Measurements from ENCODE around the gene EYA3.

The EYA3 gene

DNA sequence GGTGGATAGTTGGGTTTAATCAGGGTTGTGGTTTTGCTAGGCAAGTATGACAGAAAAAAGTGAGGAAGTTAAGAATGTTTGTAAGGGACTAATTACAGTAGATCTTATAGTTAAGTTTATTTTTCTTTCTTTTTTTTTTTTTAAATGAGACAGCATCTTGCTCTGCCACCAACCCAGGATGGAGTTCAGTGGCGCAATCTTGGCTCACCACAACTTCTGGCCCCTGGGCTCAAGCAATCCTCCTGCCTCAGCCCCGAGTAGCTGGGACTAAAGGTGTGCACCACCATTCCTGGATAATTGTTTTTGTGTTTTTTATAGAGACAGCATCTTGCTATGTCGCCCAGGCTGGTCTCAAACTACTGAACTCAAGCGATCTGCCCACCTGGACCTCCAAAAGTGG lies 41.7 kb downstream of the EYA3 start:
- H4K5ac ChIP-seq (ENCODE audit: low read length), result no peak overlapping the region
- no peaks in the 10 kb centered on the region for H3K79me1 ChIP-seq (ENCODE audit: low read length)
- no peak overlapping the region for H3K4me2 ChIP-seq (ENCODE audit: low read length)
- no peak overlapping the region for H2AK5ac ChIP-seq (ENCODE audit: low read length)
- no peak overlapping the region for H3K27ac ChIP-seq (ENCODE audit: low read depth, low read length)
- no peaks in the 10 kb centered on the region for H3K36me3 ChIP-seq (ENCODE audit: control insufficient read depth, insufficient read depth, low read length)
- no peak overlapping the region for H4K8ac ChIP-seq (ENCODE audit: low read depth, low read length)
- H2BK5ac ChIP-seq (ENCODE audit: low read length), result no peak overlapping the region
- no peak overlapping the region for H3K18ac ChIP-seq (ENCODE audit: low read length)
- no peak overlapping the region for H2BK120ac ChIP-seq (ENCODE audit: low read depth, low read length)
- H3K56ac ChIP-seq (ENCODE audit: low read length), result no peak overlapping the region
- no peak overlapping the region for H2BK15ac ChIP-seq (replicated peaks; ENCODE audit: low read depth)
- H3K79me2 ChIP-seq (ENCODE audit: control insufficient read depth, insufficient read depth, low read length), result no peaks in the 10 kb centered on the region
- H3K4ac ChIP-seq (ENCODE audit: low read depth, low read length), result no peak overlapping the region
- H3K27me3 ChIP-seq (ENCODE audit: insufficient read depth, low read length, poor library complexity), result no peaks in the 10 kb centered on the region
- H3K4me3 ChIP-seq (ENCODE audit: low read length), result no peak overlapping the region
- no CpG with 5 or more reads among the region's 4 CpGs for WGBS (ENCODE audit: extremely low coverage, insufficient coverage, low lambda C conversion rate)
- no peak overlapping the region for H3K9ac ChIP-seq (ENCODE audit: low read length)
- H3K23ac ChIP-seq (ENCODE audit: low read length), result no peak overlapping the region
- DNase-seq, result no peak
- no peaks in the 10 kb centered on the region for H3K4me1 ChIP-seq (ENCODE audit: control insufficient read depth, low read depth, low read length)

DNA sequence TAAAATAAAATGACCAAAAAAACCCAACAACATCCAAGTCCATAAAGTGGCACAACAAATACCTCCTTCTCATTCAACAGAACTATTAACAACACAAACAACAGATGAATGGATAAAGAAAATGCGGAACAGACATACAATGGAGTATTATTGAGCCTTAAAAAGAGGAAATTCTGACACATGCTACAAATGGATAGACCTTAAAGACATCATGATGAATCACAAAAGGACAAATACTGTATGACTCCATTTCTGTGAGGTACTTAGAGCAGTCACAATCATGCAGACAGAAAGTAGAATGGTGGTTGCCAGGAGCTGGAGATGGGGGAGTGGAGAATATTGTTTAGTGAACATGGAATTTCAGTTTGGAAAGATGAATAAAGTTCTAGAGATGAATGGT lies 42.6 kb downstream of the EYA3 start:
- Histone ChIP-seq H3K79me1 (ENCODE audit: low read length) (no peaks in the 10 kb centered on the region), H3K4ac (ENCODE audit: low read depth, low read length) (no peak overlapping the region), H3K36me3 (ENCODE audit: control insufficient read depth, insufficient read depth, low read length) (no peaks in the 10 kb centered on the region), H2BK120ac (ENCODE audit: low read depth, low read length) (no peak overlapping the region), H3K27ac (ENCODE audit: low read depth, low read length) (no peak overlapping the region), H3K4me3 (ENCODE audit: low read length) (no peak overlapping the region), H4K5ac (ENCODE audit: low read length) (no peak overlapping the region), H3K4me2 (ENCODE audit: low read length) (no peak overlapping the region), H3K79me2 (ENCODE audit: control insufficient read depth, insufficient read depth, low read length) (no peaks in the 10 kb centered on the region), H3K9ac (ENCODE audit: low read length) (no peak overlapping the region), H3K18ac (ENCODE audit: low read length) (no peak overlapping the region), H3K23ac (ENCODE audit: low read length) (no peak overlapping the region), H3K56ac (ENCODE audit: low read length) (no peak overlapping the region), H2BK5ac (ENCODE audit: low read length) (no peak overlapping the region), H3K27me3 (ENCODE audit: insufficient read depth, low read length, poor library complexity) (no peaks in the 10 kb centered on the region), H2AK5ac (ENCODE audit: low read length) (no peak overlapping the region), H3K4me1 (ENCODE audit: control insufficient read depth, low read depth, low read length) (no peaks in the 10 kb centered on the region), H4K8ac (ENCODE audit: low read depth, low read length) (no peak overlapping the region), H2BK15ac (replicated peaks; ENCODE audit: low read depth) (no peak overlapping the region)
- WGBS (ENCODE audit: extremely low coverage, insufficient coverage, low lambda C conversion rate), result no CpG with 5 or more reads among the region's 1 CpG
- no peak for DNase-seq

DNA sequence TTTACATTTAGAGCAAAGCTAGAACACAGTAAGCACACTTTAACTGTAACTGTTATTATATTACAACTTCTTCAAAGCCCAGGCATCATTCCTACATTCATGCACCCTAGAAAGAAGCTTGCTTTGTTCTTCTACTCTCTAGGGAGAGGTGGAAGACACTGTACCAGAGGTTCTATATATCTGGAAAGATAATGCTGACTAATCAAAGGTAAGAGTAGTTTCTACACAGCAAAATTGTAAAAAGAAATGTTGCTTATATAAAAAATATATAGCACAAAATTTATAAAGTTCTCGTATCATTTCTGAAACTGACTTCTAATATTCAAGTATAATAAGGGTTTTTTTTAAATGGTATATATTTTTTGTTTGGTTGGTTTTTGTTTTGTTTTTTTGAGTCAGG lies 44.0 kb downstream of the EYA3 start:
- Histone ChIP-seq H2BK5ac (ENCODE audit: low read length) (no peak overlapping the region), H2AK5ac (ENCODE audit: low read length) (no peak overlapping the region), H3K79me2 (ENCODE audit: control insufficient read depth, insufficient read depth, low read length) (no peaks in the 10 kb centered on the region), H3K4ac (ENCODE audit: low read depth, low read length) (no peak overlapping the region), H3K4me1 (ENCODE audit: control insufficient read depth, low read depth, low read length) (no peaks in the 10 kb centered on the region), H3K27ac (ENCODE audit: low read depth, low read length) (no peak overlapping the region), H3K36me3 (ENCODE audit: control insufficient read depth, insufficient read depth, low read length) (no peaks in the 10 kb centered on the region), H3K9ac (ENCODE audit: low read length) (no peak overlapping the region), H3K56ac (ENCODE audit: low read length) (no peak overlapping the region), H3K4me3 (ENCODE audit: low read length) (no peak overlapping the region), H3K18ac (ENCODE audit: low read length) (no peak overlapping the region), H3K23ac (ENCODE audit: low read length) (no peak overlapping the region), H4K8ac (ENCODE audit: low read depth, low read length) (no peak overlapping the region), H3K4me2 (ENCODE audit: low read length) (no peak overlapping the region), H3K79me1 (ENCODE audit: low read length) (no peaks in the 10 kb centered on the region), H4K5ac (ENCODE audit: low read length) (no peak overlapping the region), H3K27me3 (ENCODE audit: insufficient read depth, low read length, poor library complexity) (no peaks in the 10 kb centered on the region), H2BK120ac (ENCODE audit: low read depth, low read length) (no peak overlapping the region), H2BK15ac (replicated peaks; ENCODE audit: low read depth) (no peak overlapping the region)
- no peak for DNase-seq
- no CpG with 5 or more reads among the region's 1 CpG for WGBS (ENCODE audit: extremely low coverage, insufficient coverage, low lambda C conversion rate)

DNA sequence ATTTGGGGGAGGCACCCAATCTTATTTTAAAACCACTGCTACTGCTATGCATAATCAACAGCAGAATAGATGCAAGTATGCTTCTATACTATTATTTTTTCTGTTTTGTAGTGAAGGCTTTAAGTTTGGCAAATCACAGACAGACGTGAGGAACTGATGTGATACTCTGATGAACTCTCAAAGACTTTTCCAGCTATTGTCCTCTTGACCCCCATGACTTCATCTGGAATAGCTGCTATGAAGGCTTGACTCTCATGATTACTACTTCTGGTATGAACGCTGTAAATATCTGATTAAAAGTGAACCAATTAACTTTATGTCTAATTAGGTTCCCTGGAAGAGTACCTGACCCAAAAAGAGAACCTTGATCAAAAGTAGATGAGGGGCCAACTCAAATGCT lies 49.1 kb downstream of the EYA3 start:
- peaks cover 1% of the 10 kb centered on the region for H3K36me3 ChIP-seq (ENCODE audit: control insufficient read depth, insufficient read depth, low read length)

GRCh38 chr1:28037946-28038345 lies 50.5 kb downstream of the EYA3 start:
- Histone ChIP-seq H4K5ac (ENCODE audit: low read length) (no peak overlapping the region), H3K36me3 (ENCODE audit: control insufficient read depth, insufficient read depth, low read length) (peaks cover 1% of the 10 kb centered on the region), H3K79me2 (ENCODE audit: control insufficient read depth, insufficient read depth, low read length) (no peaks in the 10 kb centered on the region), H3K56ac (ENCODE audit: low read length) (no peak overlapping the region), H2AK5ac (ENCODE audit: low read length) (no peak overlapping the region), H2BK120ac (ENCODE audit: low read depth, low read length) (no peak overlapping the region), H4K8ac (ENCODE audit: low read depth, low read length) (no peak overlapping the region), H3K9ac (ENCODE audit: low read length) (no peak overlapping the region), H3K23ac (ENCODE audit: low read length) (no peak overlapping the region), H3K27ac (ENCODE audit: low read depth, low read length) (no peak overlapping the region), H3K79me1 (ENCODE audit: low read length) (no peaks in the 10 kb centered on the region), H3K4me3 (ENCODE audit: low read length) (no peak overlapping the region), H3K27me3 (ENCODE audit: insufficient read depth, low read length, poor library complexity) (no peaks in the 10 kb centered on the region), H2BK15ac (replicated peaks; ENCODE audit: low read depth) (no peak overlapping the region), H3K4ac (ENCODE audit: low read depth, low read length) (no peak overlapping the region), H2BK5ac (ENCODE audit: low read length) (no peak overlapping the region), H3K4me1 (ENCODE audit: control insufficient read depth, low read depth, low read length) (no peaks in the 10 kb centered on the region), H3K4me2 (ENCODE audit: low read length) (no peak overlapping the region), H3K18ac (ENCODE audit: low read length) (no peak overlapping the region)
- DNase-seq, result no peak
- WGBS (ENCODE audit: extremely low coverage, insufficient coverage, low lambda C conversion rate), result no CpG with 5 or more reads among the region's 8 CpGs

More for the DNA sequence above, 49.1 kb downstream of the EYA3 start:
- DNase-seq, result no peak
- no peak overlapping the region for H3K4me2 ChIP-seq (ENCODE audit: low read length)
- H2BK15ac ChIP-seq (replicated peaks; ENCODE audit: low read depth), result no peak overlapping the region
- H3K4me1 ChIP-seq (ENCODE audit: control insufficient read depth, low read depth, low read length), result no peaks in the 10 kb centered on the region
- no peak overlapping the region for H3K4me3 ChIP-seq (ENCODE audit: low read length)
- no peak overlapping the region for H3K27ac ChIP-seq (ENCODE audit: low read depth, low read length)
- no peak overlapping the region for H3K9ac ChIP-seq (ENCODE audit: low read length)
- no peak overlapping the region for H2AK5ac ChIP-seq (ENCODE audit: low read length)
- no peaks in the 10 kb centered on the region for H3K79me2 ChIP-seq (ENCODE audit: control insufficient read depth, insufficient read depth, low read length)
- H3K79me1 ChIP-seq (ENCODE audit: low read length), result no peaks in the 10 kb centered on the region
- no peak overlapping the region for H4K8ac ChIP-seq (ENCODE audit: low read depth, low read length)
- H2BK120ac ChIP-seq (ENCODE audit: low read depth, low read length), result no peak overlapping the region
- H3K4ac ChIP-seq (ENCODE audit: low read depth, low read length), result no peak overlapping the region
- H2BK5ac ChIP-seq (ENCODE audit: low read length), result no peak overlapping the region
- no peak overlapping the region for H3K18ac ChIP-seq (ENCODE audit: low read length)
- H4K5ac ChIP-seq (ENCODE audit: low read length), result no peak overlapping the region
- no peaks in the 10 kb centered on the region for H3K27me3 ChIP-seq (ENCODE audit: insufficient read depth, low read length, poor library complexity)
- WGBS (ENCODE audit: extremely low coverage, insufficient coverage, low lambda C conversion rate), result no CpG with 5 or more reads among the region's 2 CpGs
- H3K23ac ChIP-seq (ENCODE audit: low read length), result no peak overlapping the region
- H3K56ac ChIP-seq (ENCODE audit: low read length), result no peak overlapping the region

DNA sequence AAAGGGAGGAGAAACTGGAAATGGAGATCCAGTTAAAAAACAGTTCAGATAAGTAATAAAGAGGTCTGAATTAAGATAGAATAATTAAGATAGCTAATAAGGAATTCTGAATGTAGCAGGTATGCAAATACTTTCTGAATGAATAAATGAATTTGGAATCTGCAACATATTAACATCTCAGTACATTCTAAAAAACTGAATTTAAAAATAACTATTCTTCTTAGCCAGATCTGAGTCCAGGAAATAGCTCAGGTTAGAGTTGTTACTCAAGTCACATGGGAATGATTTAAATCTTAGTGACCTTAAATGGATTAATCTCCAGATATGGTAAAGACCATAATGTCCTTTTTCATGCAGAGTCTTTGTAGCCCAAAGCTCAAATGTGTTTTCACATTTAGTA lies 51.2 kb downstream of the EYA3 start:
- peaks cover 1% of the 10 kb centered on the region for H3K36me3 ChIP-seq (ENCODE audit: control insufficient read depth, insufficient read depth, low read length)
- no peaks in the 10 kb centered on the region for H3K4me1 ChIP-seq (ENCODE audit: control insufficient read depth, low read depth, low read length)
- no peaks in the 10 kb centered on the region for H3K79me1 ChIP-seq (ENCODE audit: low read length)
- H3K56ac ChIP-seq (ENCODE audit: low read length), result no peak overlapping the region
- no peak overlapping the region for H3K18ac ChIP-seq (ENCODE audit: low read length)
- no peaks in the 10 kb centered on the region for H3K79me2 ChIP-seq (ENCODE audit: control insufficient read depth, insufficient read depth, low read length)
- H3K27me3 ChIP-seq (ENCODE audit: insufficient read depth, low read length, poor library complexity), result no peaks in the 10 kb centered on the region
- H2BK15ac ChIP-seq (replicated peaks; ENCODE audit: low read depth), result no peak overlapping the region
- no peak overlapping the region for H2AK5ac ChIP-seq (ENCODE audit: low read length)
- no peak overlapping the region for H2BK5ac ChIP-seq (ENCODE audit: low read length)
- no peak overlapping the region for H4K5ac ChIP-seq (ENCODE audit: low read length)
- H3K4me3 ChIP-seq (ENCODE audit: low read length), result no peak overlapping the region
- DNase-seq, result no peak
- no peak overlapping the region for H3K27ac ChIP-seq (ENCODE audit: low read depth, low read length)
- no peak overlapping the region for H3K23ac ChIP-seq (ENCODE audit: low read length)
- no peak overlapping the region for H3K4ac ChIP-seq (ENCODE audit: low read depth, low read length)
- H3K9ac ChIP-seq (ENCODE audit: low read length), result no peak overlapping the region
- no peak overlapping the region for H2BK120ac ChIP-seq (ENCODE audit: low read depth, low read length)
- H4K8ac ChIP-seq (ENCODE audit: low read depth, low read length), result no peak overlapping the region
- no peak overlapping the region for H3K4me2 ChIP-seq (ENCODE audit: low read length)
